ENCODE results near the gene FGFBP1.

FGFBP1 gene

DNA sequence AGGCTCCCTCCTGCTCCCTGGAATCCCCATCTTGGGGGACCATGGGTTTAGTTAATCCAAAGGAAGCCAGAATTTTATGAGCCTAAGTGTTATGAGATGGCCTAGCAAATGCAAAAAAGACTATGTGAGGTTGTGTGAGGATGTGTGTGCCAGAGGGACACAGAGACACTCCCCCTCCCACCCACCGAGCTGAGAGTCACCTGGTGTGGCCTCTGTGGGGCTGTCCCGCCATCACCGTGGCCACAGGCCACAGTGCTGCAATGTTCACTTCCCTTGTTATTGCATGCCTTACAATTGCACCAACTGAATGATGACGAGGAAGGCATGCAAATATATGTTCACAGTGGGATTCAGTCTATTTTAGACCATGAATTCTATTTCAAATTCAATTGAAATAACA is 25.0 kb upstream of the FGFBP1 start:
- no peak overlapping the region for H3K4me3 ChIP-seq (ENCODE audit: low read depth, low read length)
- peak; percentile 22 for DNase-seq (ENCODE audit: low read depth)
- TF ChIP-seq POLR2A (IDR thresholded peaks at IDR 0.05; ENCODE audit: extremely low read depth, insufficient read length) = no peak
- no peak for TF ChIP-seq MYC (IDR thresholded peaks at IDR 0.05; ENCODE audit: low read depth, low read length)

DNA sequence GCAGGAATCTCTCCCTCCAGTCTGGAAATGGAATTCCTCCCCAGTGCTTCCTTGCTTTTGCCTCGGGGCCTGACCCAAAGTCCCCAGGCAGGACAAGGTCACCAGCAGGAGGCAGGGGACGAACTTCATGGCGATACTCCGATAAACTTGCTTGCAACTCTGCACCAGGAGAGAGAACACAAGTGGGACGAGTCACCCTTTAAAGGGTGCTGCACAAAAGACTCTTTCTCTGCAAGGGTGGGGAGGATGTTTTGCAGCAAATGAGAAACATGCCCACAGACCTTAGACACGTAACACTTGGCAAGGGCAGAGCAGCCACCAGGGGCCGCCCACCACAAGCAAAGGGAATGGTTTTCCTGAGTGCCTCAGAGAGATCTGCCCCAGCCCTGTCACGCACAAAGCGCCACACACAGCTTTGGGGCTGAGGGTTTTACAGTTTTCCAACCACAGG is 24.5 kb upstream of the FGFBP1 start, which contains the start of gene FGFBP2:
Gene FGFBP2, minus strand, starts transcription at position 175 of the 451 bp plus-strand sequence. Its CDS starts 46 bp downstream, at position 129.
- TF ChIP-seq, protein P1, sequence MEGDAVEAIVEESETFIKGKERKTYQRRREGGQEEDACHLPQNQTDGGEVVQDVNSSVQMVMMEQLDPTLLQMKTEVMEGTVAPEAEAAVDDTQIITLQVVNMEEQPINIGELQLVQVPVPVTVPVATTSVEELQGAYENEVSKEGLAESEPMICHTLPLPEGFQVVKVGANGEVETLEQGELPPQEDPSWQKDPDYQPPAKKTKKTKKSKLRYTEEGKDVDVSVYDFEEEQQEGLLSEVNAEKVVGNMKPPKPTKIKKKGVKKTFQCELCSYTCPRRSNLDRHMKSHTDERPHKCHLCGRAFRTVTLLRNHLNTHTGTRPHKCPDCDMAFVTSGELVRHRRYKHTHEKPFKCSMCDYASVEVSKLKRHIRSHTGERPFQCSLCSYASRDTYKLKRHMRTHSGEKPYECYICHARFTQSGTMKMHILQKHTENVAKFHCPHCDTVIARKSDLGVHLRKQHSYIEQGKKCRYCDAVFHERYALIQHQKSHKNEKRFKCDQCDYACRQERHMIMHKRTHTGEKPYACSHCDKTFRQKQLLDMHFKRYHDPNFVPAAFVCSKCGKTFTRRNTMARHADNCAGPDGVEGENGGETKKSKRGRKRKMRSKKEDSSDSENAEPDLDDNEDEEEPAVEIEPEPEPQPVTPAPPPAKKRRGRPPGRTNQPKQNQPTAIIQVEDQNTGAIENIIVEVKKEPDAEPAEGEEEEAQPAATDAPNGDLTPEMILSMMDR (IDR thresholded peaks at IDR 0.05; ENCODE audit: low read depth, low read length) = peak; percentile 75
- TF ChIP-seq POLR2A (IDR thresholded peaks at IDR 0.05; ENCODE audit: extremely low read depth, insufficient read length) = no peak
- no peak within 1 kb of the TSS for H3K4me3 ChIP-seq (ENCODE audit: low read depth, low read length)
- peak; percentile 72 for DNase-seq (ENCODE audit: low read depth)

DNA sequence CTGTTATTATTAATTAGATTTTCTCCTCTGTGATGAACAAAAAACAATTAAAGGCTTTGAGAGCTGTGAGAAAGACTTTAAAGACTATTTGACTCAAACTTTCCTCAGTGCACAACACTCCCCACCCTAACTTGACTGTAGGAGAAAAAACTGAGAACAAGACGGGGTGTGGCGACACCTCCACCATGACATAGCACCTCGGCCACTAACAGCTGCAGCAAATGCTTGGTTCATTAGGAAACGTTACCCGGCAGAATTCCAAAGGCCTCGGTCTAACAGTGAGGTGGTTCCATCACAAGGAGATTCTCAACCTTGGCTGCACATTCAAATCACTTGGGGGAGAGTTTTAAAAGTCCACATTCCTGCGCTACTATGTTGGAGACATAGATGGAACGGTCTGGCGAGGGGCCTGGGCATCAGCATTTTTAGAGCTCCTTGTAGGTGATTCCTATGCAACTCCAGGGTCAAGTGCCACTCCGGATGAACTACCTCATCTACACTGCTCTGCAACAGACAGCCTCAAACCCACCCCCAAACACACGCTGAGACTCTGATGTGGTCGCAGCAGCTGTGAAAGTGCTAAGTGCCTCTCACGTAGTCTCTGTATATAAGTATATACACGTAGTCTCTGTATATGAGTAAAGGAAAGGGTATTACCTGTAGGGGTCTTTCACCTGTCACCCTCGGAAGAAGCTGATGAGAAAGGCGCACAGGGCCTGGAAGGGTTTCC is 23.4 kb upstream of the FGFBP1 start:
- no peak overlapping the region for H3K4me3 ChIP-seq (ENCODE audit: low read depth, low read length)
- no peak for DNase-seq (ENCODE audit: low read depth)
- TF ChIP-seq, protein P2, sequence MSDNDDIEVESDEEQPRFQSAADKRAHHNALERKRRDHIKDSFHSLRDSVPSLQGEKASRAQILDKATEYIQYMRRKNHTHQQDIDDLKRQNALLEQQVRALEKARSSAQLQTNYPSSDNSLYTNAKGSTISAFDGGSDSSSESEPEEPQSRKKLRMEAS (IDR thresholded peaks at IDR 0.05; ENCODE audit: low read depth, low read length) = no peak
- TF ChIP-seq POLR2A (IDR thresholded peaks at IDR 0.05; ENCODE audit: extremely low read depth, insufficient read length) (no peak), MYC (IDR thresholded peaks at IDR 0.05; ENCODE audit: low read depth, low read length) (no peak)
- TF ChIP-seq, protein P1 (IDR thresholded peaks at IDR 0.05; ENCODE audit: low read depth, low read length) = no peak

DNA sequence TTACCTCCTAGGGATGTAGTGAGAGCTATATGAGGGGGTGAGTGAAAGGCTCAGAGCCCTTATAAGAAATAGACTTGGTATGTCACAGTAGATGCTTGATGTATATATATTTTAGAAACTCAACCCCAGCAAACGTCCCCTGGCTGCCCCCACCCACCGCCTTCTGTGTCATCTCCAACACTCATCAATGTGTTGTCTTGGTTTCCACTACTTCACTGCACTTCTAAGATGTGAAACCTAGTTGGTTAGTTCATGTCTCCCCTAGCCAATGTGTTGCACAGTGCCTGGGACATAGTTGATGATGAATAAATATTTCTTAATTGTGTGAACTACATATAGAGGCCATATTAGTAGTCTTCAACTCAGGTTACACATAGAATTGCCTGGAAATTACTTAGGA is 20.0 kb upstream of the FGFBP1 start:
- DNase-seq (ENCODE audit: low read depth) = no peak
- no peak overlapping the region for H3K4me3 ChIP-seq (ENCODE audit: low read depth, low read length)
- TF ChIP-seq, protein P2 (IDR thresholded peaks at IDR 0.05; ENCODE audit: low read depth, low read length) = no peak
- no peak for TF ChIP-seq MYC (IDR thresholded peaks at IDR 0.05; ENCODE audit: low read depth, low read length)
- TF ChIP-seq POLR2A (IDR thresholded peaks at IDR 0.05; ENCODE audit: extremely low read depth, insufficient read length) = no peak
- TF ChIP-seq, protein P1 (IDR thresholded peaks at IDR 0.05; ENCODE audit: low read depth, low read length) = no peak

DNA sequence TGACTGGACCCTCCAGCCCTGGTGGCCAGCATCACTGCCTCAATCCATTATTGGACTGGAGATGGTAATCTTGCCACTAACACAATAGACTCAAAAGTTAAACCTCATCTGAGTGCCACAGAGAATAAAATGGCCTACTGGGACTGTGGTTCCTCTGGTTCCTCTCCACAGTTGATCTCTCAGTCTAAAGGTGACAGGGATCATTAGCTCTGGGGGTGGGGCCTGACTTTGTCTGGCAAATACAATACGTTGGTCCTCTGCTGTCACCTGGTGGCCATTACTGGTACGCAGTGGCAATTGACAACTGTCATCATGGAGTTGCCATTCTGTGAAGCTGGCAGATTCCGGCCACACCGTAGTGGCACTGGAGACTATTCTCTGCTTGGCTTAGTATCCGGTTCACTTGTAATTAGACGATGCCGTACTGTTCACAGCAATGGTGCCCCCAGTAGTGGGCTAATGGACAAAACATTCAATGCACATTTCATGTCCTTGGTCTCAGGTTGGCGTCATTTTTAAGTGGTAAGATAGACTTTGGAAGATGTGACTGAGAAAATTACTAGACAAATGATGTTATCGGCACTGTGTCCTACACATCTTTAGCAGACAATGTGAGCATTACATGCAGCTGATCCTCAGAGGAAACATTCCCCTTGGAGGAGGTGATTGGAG is 17.8 kb upstream of the FGFBP1 start:
- DNase-seq (ENCODE audit: low read depth) = peak; percentile 88
- TF ChIP-seq POLR2A (IDR thresholded peaks at IDR 0.05; ENCODE audit: extremely low read depth, insufficient read length) (no peak), MYC (IDR thresholded peaks at IDR 0.05; ENCODE audit: low read depth, low read length) (no peak)
- TF ChIP-seq, protein P1 (IDR thresholded peaks at IDR 0.05; ENCODE audit: low read depth, low read length) = peak; percentile 99
- H3K4me3 ChIP-seq (ENCODE audit: low read depth, low read length) = no peak overlapping the region

DNA sequence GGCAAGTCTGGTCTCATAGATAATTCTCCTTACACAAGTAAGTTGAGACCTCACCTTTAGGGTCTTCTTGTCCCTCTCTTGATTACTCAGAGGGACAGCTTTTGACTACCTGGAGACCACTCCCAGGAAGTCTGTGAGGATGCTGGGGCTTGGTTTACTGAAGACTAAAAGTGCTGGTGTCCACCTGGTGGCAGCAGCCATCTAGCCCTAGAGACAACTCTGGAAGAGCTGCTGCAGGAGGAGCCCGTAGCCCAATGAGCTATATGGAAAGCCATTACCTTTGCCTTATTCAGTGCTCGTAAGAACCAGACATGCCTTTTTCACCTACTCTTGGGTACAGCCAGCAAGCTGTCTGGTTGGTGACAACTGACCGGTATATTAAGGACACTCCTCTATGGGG is 17.1 kb upstream of the FGFBP1 start:
- TF ChIP-seq, protein P1 (IDR thresholded peaks at IDR 0.05; ENCODE audit: low read depth, low read length) = peak; percentile 4
- TF ChIP-seq MYC (IDR thresholded peaks at IDR 0.05; ENCODE audit: low read depth, low read length) = no peak
- TF ChIP-seq POLR2A (IDR thresholded peaks at IDR 0.05; ENCODE audit: extremely low read depth, insufficient read length) = no peak
- TF ChIP-seq, protein P2 (IDR thresholded peaks at IDR 0.05; ENCODE audit: low read depth, low read length) = no peak
- DNase-seq (ENCODE audit: low read depth) = no peak
- no peak overlapping the region for H3K4me3 ChIP-seq (ENCODE audit: low read depth, low read length)

Measured in NB4 (cell line).